ENCODE measurements around the gene RUSF1. TPM values are rescaled to one million over a fixed set of nuclear protein-coding genes. Genes with fewer than 3 reads are reported as not detected.
"Not testable (repeated sequence)": the region's sequence is repeated elsewhere in the genome, so short reads cannot be mapped to it uniquely, and the experiment has no call there.

Gene RUSF1
- total RNA-seq, 2 donors from 2014 or later: 67.9 to 74.2 TPM

GRCh38 chr16:31452631-31453106, 55.5 kb downstream of the RUSF1 start:
- TF ChIP-seq CTCF (IDR thresholded peaks at IDR 0.05): no peak
- ATAC-seq (ENCODE audit: insufficient number of reproducible peaks, low FRiP score, low read depth): peak; percentile 37
- Histone ChIP-seq H3K9me3 (no peaks in the 10 kb centered on the region), H3K36me3 (no peaks in the 10 kb centered on the region), H3K4me1 (ENCODE audit: control insufficient read depth in 1 of 2, low read depth in 2 of 2) (peaks cover 53 to 63% of the 10 kb centered on the region in 2 donors), H3K4me3 (peak overlapping the region; percentile 40), H3K27ac (peak overlapping the region; percentile 79 to 82), H3K27me3 (replicated peaks; ENCODE audit: insufficient read depth) (no peaks in the 10 kb centered on the region)
- no peak for DNase-seq (ENCODE audit: low spot score)

- DNase-seq (ENCODE audit: low spot score) (no peak), ATAC-seq (ENCODE audit: insufficient number of reproducible peaks, low FRiP score, low read depth) (no peak)
- Histone ChIP-seq H3K9me3 (no peaks in the 10 kb centered on the region), H3K36me3 (no peaks in the 10 kb centered on the region), H3K4me3 (no peak overlapping the region), H3K4me1 (ENCODE audit: control insufficient read depth in 1 of 2, low read depth in 2 of 2) (peaks cover 45 to 55% of the 10 kb centered on the region in 2 donors), H3K27ac (peak overlapping the region; percentile 79 to 82), H3K27me3 (replicated peaks; ENCODE audit: insufficient read depth) (no peaks in the 10 kb centered on the region)
- TF ChIP-seq CTCF (IDR thresholded peaks at IDR 0.05): peak; percentile 64
Measured at GRCh38 chr16:31451681-31452351, 56.4 kb downstream of the RUSF1 start.

GRCh38 chr16:31451201-31451600, 57.0 kb downstream of the RUSF1 start:
- DNase-seq (ENCODE audit: low spot score): no peak

GRCh38 chr16:31445931-31446330, 62.3 kb downstream of the RUSF1 start:
- H3K36me3 ChIP-seq; DNase-seq (ENCODE audit: low spot score); ATAC-seq (ENCODE audit: insufficient number of reproducible peaks, low FRiP score, low read depth); H3K4me3 ChIP-seq; H3K27ac ChIP-seq; H3K27me3 ChIP-seq (replicated peaks; ENCODE audit: insufficient read depth); H3K4me1 ChIP-seq (ENCODE audit: control insufficient read depth in 1 of 2, low read depth in 2 of 2); H3K9me3 ChIP-seq: not testable (repeated sequence)

More at GRCh38 chr16:31451201-31451600, 57.0 kb downstream of the RUSF1 start:
- H3K9me3 ChIP-seq: no peaks in the 10 kb centered on the region
- H3K4me1 ChIP-seq (ENCODE audit: control insufficient read depth in 1 of 2, low read depth in 2 of 2): peaks cover 39 to 48% of the 10 kb centered on the region in 2 donors
- H3K36me3 ChIP-seq: no peaks in the 10 kb centered on the region
- H3K27me3 ChIP-seq (replicated peaks; ENCODE audit: insufficient read depth): no peaks in the 10 kb centered on the region
- H3K27ac ChIP-seq: no peak overlapping the region
- TF ChIP-seq CTCF (IDR thresholded peaks at IDR 0.05): no peak
- ATAC-seq (ENCODE audit: insufficient number of reproducible peaks, low FRiP score, low read depth): no peak
- H3K4me3 ChIP-seq: no peak overlapping the region

GRCh38 chr16:31441956-31442355, 66.2 kb downstream of the RUSF1 start:
- Histone ChIP-seq H3K4me3 (peak overlapping the region; percentile 95), H3K27me3 (replicated peaks; ENCODE audit: insufficient read depth) (no peaks in the 10 kb centered on the region), H3K27ac (peak overlapping the region in 1 of 2 donors; percentile 81), H3K36me3 (no peaks in the 10 kb centered on the region), H3K4me1 (ENCODE audit: control insufficient read depth in 1 of 2, low read depth in 2 of 2) (no peaks in the 10 kb centered on the region), H3K9me3 (no peaks in the 10 kb centered on the region)
- ATAC-seq (ENCODE audit: insufficient number of reproducible peaks, low FRiP score, low read depth) (no peak), DNase-seq (ENCODE audit: low spot score) (no peak)
- TF ChIP-seq CTCF (IDR thresholded peaks at IDR 0.05): no peak
